K562 (cell line): ENCODE measurements around the gene PNKD. TPM values are rescaled to one million over a fixed set of nuclear protein-coding genes. Genes with fewer than 3 reads are reported as not detected.

Experiments used
- BRCA1 ChIP-seq, 2 experiments: fragments of 450-650 bp in 1 of 2; sonication (generic) in 1 of 2; formaldehyde crosslinking in 1 of 2; IDR thresholded peaks; 2 replicates each; pipeline versions ENCODE4 v1.5.0 to v1.6.1; 2017 to 2020; ENCODE audit warnings: mild to moderate bottlenecking in 1 of 2, missing genetic modification reagents in 1 of 2
- CBX2 ChIP-seq: fragments of 200-600 bp; sonication (generic); IDR thresholded peaks from one replicate; pipeline ENCODE4 v1.6.1; 2012; ENCODE audit warnings: mild to moderate bottlenecking, low read length, inconsistent platforms; ENCODE audit not compliant: insufficient read depth, poor library complexity, severe bottlenecking
- CHD7 ChIP-seq: fragments of 200-600 bp; sonication (generic); IDR thresholded peaks from one replicate; pipeline ENCODE4 v1.6.1; 2012; ENCODE audit warnings: mild to moderate bottlenecking, low read depth, low read length, inconsistent platforms
- HMBOX1 ChIP-seq: sonication (generic); IDR thresholded peaks from 2 replicates; pipeline ENCODE4 v1.6.1; 2016
- JUN ChIP-seq, 2 experiments: sonication (generic) in 1 of 2; formaldehyde crosslinking in 1 of 2; IDR thresholded peaks; 2 replicates each; pipeline versions ENCODE4 v1.6.1 to v1.8.0; 2012 to 2022; ENCODE audit warnings: borderline replicate concordance in 2 of 2, mild to moderate bottlenecking in 2 of 2, improper control_type of control experiment in 1 of 2, low read depth in 1 of 2, low read length in 1 of 2, missing genetic modification reagents in 1 of 2
- KLF13 ChIP-seq: fragments of 450-650 bp; IDR thresholded peaks from 2 replicates; pipeline ENCODE4 v1.6.1; 2016; ENCODE audit warnings: missing genetic modification characterization, low read depth, mild to moderate bottlenecking, missing compliant biosample characterization, moderate library complexity, borderline replicate concordance
- TEAD1 ChIP-seq, 2 experiments: fragments of 450-650 bp in 1 of 2; sonication (generic) in 1 of 2; formaldehyde crosslinking; IDR thresholded peaks; 2 replicates each; pipeline versions ENCODE4 v1.4.0 to v1.8.0; 2020 to 2022; ENCODE audit warnings: mild to moderate bottlenecking in 2 of 2, missing genetic modification reagents in 1 of 2
- XRCC3 ChIP-seq: fragments of 450-650 bp; IDR thresholded peaks from 2 replicates; pipeline ENCODE4 v1.6.1; 2017; ENCODE audit warnings: mild to moderate bottlenecking, moderate library complexity
- ZHX1 ChIP-seq: fragments of 150-350 bp; conservative IDR thresholded peaks from 2 replicates; pipeline ENCODE4 v1.6.1; 2014; ENCODE audit warnings: low read length
- ZSCAN29 ChIP-seq: fragments of 450-650 bp; IDR thresholded peaks from 2 replicates; pipeline ENCODE4 v1.6.1; 2017
- polyA plus RNA-seq, 8 experiments: library from polyadenylated mRNA; depleted of rRNA in 4 of 8; stranded (reverse) in 5 of 8; unstranded in 3 of 8; fragments of >200 nt; fragmentation: Nextera tagmentation in 2 of 8; fragmentation: Illumina TruSeq in 1 of 8; extraction: Ambion mirVana in 2 of 8; extraction: Trizol in 1 of 8; gene quantifications; 2 replicates each; pipeline versions ENCODE4 v1.2.1 to v1.2.3, GENCODE V29; 2011 to 2014; ENCODE audit warnings: inconsistent platforms in 1 of 8, missing spikeins in 1 of 8
- total RNA-seq, 7 experiments: library from RNA; depleted of rRNA in 6 of 7; stranded (reverse); fragments of >200 nt in 6 of 7; fragmentation: Illumina TruSeq in 2 of 7; extraction: Trizol in 2 of 7; gene quantifications; 2 replicates each; pipeline versions ENCODE4 v1.2.1 to v1.2.3, GENCODE V29; 2011 to 2021; ENCODE audit warnings: low replicate concordance in 1 of 7

PNKD gene
- total and polyA plus RNA-seq, 9 of the 15 experiments (the other 6 are each of a cell fraction or from before 2014, with no cell fraction given) = 26.0 to 105 (median 60.1) TPM

- TF ChIP-seq CHD7 (no peak), ZSCAN29 (no peak), XRCC3 (no peak), KLF13 (tag) (no peak), TEAD1 (CRISPR knock-in tag; IDR thresholded peaks at IDR 0.05) (no peak), BRCA1 (IDR thresholded peaks at IDR 0.05) (no peak), BRCA1 (CRISPR knock-in tag; IDR thresholded peaks at IDR 0.05) (no peak), HMBOX1 (no peak), ZHX1 (no peak), JUN (IDR thresholded peaks at IDR 0.05; ENCODE audit: borderline replicate concordance, low read depth, low read length) (no peak), JUN (CRISPR knock-in tag; IDR thresholded peaks at IDR 0.05; ENCODE audit: borderline replicate concordance) (no peak), CBX2 (no peak)
These were observed 17.1 kb upstream of the PNKD start (continued) for GRCh38 chr2:218253232-218253625.
